VCaP (cell line): ENCODE measurements around the gene HCN3.
"Not testable (repeated sequence)": the region's sequence is repeated elsewhere in the genome, so short reads cannot be mapped to it uniquely, and the experiment has no call there.

Experiments
- H3K27ac ChIP-seq: fragments of 450-650 bp; 2 replicates; pipeline ENCODE4 v1.5.1; 2017
- TF ChIP-seq, protein P1 (sequence below): fragments of 450-650 bp; conservative IDR thresholded peaks from 2 replicates; pipeline ENCODE4 v1.5.1; 2017; ENCODE audit warnings: mild to moderate bottlenecking, moderate library complexity

Gene HCN3

DNA sequence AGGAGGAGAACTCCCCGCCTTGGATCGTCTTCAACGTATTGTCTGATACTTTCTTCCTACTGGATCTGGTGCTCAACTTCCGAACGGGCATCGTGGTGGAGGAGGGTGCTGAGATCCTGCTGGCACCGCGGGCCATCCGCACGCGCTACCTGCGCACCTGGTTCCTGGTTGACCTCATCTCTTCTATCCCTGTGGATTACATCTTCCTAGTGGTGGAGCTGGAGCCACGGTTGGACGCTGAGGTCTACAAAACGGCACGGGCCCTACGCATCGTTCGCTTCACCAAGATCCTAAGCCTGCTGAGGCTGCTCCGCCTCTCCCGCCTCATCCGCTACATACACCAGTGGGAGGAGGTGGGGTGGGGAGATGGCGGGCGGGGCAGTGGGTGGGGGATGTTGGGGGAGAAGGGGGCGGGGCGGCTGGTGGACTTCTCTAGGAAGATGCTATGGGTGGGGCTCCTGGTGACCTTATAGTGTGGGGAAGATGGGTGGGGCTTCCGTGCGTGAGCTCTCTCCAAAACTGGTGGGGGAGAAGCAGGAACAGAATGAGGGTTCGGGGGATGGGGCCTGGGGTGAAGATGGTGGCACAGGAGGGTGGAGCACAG, 5.3 kb downstream of the HCN3 start:
- TF ChIP-seq, protein P1, sequence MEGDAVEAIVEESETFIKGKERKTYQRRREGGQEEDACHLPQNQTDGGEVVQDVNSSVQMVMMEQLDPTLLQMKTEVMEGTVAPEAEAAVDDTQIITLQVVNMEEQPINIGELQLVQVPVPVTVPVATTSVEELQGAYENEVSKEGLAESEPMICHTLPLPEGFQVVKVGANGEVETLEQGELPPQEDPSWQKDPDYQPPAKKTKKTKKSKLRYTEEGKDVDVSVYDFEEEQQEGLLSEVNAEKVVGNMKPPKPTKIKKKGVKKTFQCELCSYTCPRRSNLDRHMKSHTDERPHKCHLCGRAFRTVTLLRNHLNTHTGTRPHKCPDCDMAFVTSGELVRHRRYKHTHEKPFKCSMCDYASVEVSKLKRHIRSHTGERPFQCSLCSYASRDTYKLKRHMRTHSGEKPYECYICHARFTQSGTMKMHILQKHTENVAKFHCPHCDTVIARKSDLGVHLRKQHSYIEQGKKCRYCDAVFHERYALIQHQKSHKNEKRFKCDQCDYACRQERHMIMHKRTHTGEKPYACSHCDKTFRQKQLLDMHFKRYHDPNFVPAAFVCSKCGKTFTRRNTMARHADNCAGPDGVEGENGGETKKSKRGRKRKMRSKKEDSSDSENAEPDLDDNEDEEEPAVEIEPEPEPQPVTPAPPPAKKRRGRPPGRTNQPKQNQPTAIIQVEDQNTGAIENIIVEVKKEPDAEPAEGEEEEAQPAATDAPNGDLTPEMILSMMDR: no peak
- H3K27ac ChIP-seq: no peak overlapping the region

- no peak overlapping the region for H3K27ac ChIP-seq
- TF ChIP-seq, protein P1: no peak
These were observed 7.2 kb downstream of the HCN3 start for GRCh38 chr1:155284476-155284875.

DNA sequence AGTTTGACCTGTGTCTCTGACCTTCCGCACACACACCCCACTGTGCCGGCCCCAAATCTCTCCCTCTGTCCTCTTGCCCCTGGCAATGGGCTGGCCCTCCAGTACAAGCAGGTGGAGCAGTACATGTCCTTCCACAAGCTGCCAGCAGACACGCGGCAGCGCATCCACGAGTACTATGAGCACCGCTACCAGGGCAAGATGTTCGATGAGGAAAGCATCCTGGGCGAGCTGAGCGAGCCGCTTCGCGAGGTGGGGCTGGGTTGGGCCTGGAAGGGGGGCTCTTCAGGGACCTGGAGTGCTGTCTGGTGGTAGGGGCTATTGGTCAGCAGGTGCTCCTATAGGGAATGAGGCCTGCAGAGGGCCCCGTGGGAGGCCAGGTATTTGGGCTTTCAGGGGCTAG, 7.8 kb downstream of the HCN3 start:
- TF ChIP-seq, protein P1: no peak
- H3K27ac ChIP-seq: no peak overlapping the region

GRCh38 chr1:155285631-155286044, 8.4 kb downstream of the HCN3 start:
- TF ChIP-seq, protein P1: no peak
- H3K27ac ChIP-seq: no peak overlapping the region

DNA sequence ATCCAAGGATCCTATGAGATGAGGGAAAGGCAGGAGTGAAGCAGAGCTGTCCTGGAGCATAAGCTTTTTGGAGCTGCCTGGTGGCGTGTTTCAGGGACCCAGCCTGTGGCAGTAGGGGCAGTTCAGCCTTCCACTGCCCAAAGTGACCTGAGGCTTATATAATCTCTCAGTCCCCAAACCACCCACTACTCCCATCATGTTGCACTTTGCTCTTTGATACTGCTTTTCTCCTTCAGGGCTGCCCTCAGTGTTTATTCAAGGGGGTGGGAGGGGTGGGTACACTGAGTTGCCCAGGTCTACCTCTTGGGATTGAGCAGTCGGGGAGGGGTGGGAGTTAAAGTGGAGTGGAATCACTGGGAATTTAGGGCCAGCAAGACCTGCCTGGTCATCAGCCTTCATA, 9.3 kb downstream of the HCN3 start:
- TF ChIP-seq, protein P1: no peak

GRCh38 chr1:155287987-155288543, 10.8 kb downstream of the HCN3 start:
- H3K27ac ChIP-seq: no peak overlapping the region

More for the DNA sequence above, 9.3 kb downstream of the HCN3 start:
- H3K27ac ChIP-seq: no peak overlapping the region

DNA sequence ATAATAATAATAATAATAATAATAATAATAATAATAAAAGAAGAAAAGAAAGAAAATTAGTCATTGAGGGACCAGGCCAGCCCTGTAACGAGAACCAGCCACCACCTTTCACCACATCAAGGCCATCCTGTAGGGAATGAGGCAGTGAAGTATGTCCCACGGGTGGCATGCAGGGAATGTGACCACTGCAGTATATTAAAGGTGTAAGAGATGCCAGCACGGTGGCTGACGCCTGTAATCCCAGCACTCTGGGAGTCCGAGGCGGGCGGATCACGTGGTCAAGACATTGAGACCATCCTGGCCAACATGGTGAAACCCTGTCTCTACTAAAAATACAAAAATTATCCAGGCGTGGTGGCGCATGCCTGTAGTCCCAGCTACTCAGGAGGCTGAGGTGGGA, 13.7 kb downstream of the HCN3 start:
- H3K27ac ChIP-seq: not testable (repeated sequence)

More at GRCh38 chr1:155287987-155288543, 10.8 kb downstream of the HCN3 start:
- TF ChIP-seq, protein P1: no peak

DNA sequence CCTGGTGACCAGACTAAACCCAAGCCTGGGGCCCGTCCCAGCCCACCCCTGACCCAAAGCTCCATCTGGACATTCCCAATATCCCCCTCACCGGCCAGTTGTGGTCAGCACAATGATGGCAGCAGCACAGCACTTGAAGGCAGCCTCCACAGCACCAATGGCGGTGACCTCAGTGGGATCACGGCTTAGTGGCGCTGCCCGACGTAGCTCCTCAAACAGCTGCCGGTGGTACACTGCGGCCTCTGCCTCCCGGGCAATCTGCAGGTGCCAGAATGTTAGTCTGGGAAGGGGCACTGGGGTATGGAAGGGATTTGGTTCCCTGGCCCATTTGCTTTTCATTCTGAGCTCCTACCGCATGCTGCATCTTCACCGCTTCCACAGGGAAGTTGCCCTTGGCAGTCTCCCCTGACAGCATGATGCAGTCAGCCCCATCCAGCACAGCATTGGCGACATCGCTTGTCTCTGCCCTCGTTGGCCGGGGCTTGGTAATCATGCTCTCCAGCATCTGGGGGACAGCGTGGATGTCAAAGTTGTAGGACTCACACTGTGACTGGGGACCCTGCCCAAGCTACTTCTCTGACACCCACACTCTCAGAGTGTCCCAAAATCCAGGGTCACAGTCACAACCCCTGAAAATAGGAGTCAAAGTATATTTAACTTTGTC, 16.0 kb downstream of the HCN3 start:
- no peak overlapping the region for H3K27ac ChIP-seq
- TF ChIP-seq, protein P1: no peak
